Measurements from ENCODE around the gene CBLIF.

DNA sequence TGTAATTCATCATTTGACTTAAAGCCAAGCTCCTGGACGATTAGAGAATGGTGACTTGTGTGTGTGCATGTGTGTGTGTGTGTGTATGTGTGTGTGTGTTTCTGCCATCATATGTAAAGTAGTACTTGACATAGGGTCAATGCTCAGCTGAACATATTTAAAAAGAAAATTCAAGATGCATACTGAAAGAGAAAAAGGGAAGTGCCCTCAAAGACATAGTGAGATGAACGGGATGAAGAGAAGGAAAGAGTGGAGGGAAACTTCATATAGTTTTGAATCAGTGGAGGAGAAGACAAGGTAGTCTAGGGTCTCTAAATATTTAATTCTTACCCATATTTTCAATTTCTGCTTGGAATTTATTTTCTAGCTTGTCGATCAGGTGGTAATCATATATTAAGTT is 17.0 kb upstream of the CBLIF start:
- TF ChIP-seq CTCF (IDR thresholded peaks at IDR 0.05; ENCODE audit: low read depth, low read length, poor library complexity, severe bottlenecking): no peak
- TF ChIP-seq EZH2phosphoT487 (IDR thresholded peaks at IDR 0.05; ENCODE audit: borderline replicate concordance, low read length): no peak
